ENCODE results near the gene FRA10AC1. TPM values are rescaled to one million over a fixed set of nuclear protein-coding genes. Genes with fewer than 3 reads are reported as not detected.

Gene FRA10AC1
- total RNA-seq, 1 donor from 2014 or later = 17.7 TPM

DNA sequence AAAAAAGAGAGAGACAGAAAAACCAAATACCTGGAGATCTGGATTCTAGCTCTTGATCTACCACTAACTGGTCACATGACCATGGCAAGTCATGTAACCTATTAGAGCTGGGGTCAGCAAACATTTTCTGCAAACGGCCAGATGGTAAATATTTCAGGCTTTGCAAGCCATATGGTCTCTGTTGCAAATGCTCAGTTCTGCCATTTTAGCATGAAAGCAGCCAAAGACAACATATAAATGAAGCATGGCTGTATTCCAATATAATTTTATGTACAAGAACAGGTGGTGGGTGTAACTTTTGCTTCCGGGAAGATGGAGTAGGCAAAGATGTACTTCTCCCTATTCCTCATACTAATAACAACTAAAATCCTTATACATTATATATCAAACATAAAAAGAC lies 6.7 kb downstream of the FRA10AC1 start:
- Mint-ChIP-seq H3K4me1 (ENCODE audit: low read depth, unreplicated experiment) (peaks cover 5% of the 10 kb centered on the region), H3K9me3 (ENCODE audit: unreplicated experiment) (peaks cover 2% of the 10 kb centered on the region)
- no peak for DNase-seq

DNA sequence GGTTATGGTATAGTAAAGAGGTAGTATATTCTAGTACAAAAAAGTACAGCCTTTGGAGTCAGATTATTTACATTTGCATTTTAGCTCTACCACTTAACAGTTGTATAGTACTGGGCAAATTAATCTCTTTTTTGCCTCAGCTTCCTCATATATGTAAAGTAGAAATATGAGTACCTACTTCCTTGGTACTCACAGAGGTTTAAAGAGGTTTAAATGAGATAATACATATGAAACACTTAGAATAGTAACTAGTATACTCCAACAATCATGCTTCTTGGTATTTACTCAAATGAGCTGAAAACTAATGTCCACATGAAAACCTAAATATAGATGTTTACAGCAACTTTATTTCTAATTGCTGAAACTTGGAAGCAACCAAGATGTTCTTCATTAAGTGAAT lies 14.7 kb downstream of the FRA10AC1 start:
- Mint-ChIP-seq H3K27me3 (ENCODE audit: unreplicated experiment) (no peaks in the 10 kb centered on the region), H3K36me3 (ENCODE audit: unreplicated experiment) (no peaks in the 10 kb centered on the region)
- no peak for DNase-seq

More for the DNA sequence above, 6.7 kb downstream of the FRA10AC1 start:
- Mint-ChIP-seq H3K27ac (ENCODE audit: unreplicated experiment) (peak overlapping the region; percentile 68), H3K27me3 (ENCODE audit: unreplicated experiment) (no peaks in the 10 kb centered on the region), H3K4me3 (ENCODE audit: unreplicated experiment) (no peak overlapping the region), H3K36me3 (ENCODE audit: unreplicated experiment) (no peaks in the 10 kb centered on the region)
- TF ChIP-seq, protein P1, sequence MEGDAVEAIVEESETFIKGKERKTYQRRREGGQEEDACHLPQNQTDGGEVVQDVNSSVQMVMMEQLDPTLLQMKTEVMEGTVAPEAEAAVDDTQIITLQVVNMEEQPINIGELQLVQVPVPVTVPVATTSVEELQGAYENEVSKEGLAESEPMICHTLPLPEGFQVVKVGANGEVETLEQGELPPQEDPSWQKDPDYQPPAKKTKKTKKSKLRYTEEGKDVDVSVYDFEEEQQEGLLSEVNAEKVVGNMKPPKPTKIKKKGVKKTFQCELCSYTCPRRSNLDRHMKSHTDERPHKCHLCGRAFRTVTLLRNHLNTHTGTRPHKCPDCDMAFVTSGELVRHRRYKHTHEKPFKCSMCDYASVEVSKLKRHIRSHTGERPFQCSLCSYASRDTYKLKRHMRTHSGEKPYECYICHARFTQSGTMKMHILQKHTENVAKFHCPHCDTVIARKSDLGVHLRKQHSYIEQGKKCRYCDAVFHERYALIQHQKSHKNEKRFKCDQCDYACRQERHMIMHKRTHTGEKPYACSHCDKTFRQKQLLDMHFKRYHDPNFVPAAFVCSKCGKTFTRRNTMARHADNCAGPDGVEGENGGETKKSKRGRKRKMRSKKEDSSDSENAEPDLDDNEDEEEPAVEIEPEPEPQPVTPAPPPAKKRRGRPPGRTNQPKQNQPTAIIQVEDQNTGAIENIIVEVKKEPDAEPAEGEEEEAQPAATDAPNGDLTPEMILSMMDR (IDR thresholded peaks at IDR 0.05; ENCODE audit: partially characterized antibody, unreplicated experiment) = no peak

DNA sequence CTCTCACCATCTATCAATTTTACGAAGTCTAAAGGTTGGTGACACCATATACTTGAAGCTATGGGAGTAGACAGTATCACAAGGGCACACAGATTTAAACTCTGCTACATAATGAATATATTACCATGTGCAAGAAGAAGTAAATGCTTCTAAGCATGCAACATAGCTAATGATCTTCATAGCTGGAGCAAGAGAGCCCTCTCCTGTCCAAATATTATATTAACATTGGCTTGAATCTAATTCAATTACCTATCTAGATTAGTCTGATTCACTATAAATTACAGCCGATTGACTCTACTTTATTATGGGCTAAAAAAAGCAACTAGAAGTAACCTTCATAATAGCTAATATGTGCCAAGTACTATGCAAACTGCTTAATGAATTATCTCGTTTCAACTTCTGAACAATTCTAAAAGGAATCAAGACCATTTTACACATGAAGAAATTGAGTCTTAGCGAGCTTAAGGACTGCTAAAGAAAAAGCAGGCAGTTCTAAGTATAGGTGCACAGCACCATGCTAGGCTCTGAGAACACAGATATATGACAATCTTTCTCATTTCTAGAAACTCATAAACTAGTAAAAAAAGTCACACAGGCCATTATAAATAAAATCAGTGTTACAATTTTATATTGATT lies 21.9 kb downstream of the FRA10AC1 start:
- no peaks in the 10 kb centered on the region for H3K27me3 Mint-ChIP-seq (ENCODE audit: unreplicated experiment)

More for the DNA sequence above, 14.7 kb downstream of the FRA10AC1 start:
- no peaks in the 10 kb centered on the region for H3K4me1 Mint-ChIP-seq (ENCODE audit: low read depth, unreplicated experiment)
- H3K27ac Mint-ChIP-seq (ENCODE audit: unreplicated experiment) = no peak overlapping the region
- TF ChIP-seq, protein P1 (IDR thresholded peaks at IDR 0.05; ENCODE audit: partially characterized antibody, unreplicated experiment) = no peak
- H3K4me3 Mint-ChIP-seq (ENCODE audit: unreplicated experiment) = no peak overlapping the region
- no peaks in the 10 kb centered on the region for H3K9me3 Mint-ChIP-seq (ENCODE audit: unreplicated experiment)

DNA sequence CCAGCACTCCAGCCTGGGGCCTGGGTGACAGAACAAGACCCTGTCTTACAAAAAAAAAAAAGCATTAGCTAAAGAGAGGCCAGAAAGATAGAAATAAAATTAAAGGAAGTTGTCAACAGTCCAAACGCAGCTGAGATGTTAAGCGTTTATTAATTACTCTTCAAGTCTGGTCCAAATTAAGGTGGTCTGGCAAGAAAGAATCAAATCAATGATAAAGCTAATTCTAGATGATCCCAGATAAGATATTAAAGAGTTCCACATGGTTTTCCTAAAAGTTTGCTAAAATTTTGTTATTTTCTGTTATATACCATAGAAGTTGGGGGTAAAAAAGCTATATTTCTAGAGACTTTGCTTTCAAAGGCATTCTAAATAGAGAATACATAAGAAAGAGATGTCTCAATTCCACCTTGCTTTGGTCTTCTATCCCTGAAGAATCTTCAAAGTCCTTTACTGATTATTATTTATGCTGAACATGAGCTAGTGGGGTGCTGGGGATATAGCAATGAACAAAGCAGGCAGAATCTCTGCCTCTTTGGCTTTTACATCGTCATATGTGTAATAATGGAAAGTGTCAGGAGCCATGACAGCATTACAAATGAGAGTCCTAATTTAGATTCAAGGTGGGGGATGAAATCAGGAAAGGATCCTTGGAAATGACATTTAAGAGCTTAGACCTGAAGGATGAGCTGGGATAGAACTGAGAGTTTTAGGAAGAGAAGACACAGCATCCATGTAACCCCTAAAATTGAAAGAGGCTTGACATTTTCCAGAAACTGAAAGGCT lies 23.4 kb downstream of the FRA10AC1 start:
- TF ChIP-seq, protein P1 (IDR thresholded peaks at IDR 0.05; ENCODE audit: partially characterized antibody, unreplicated experiment) = no peak
- no peaks in the 10 kb centered on the region for H3K4me1 Mint-ChIP-seq (ENCODE audit: low read depth, unreplicated experiment)
- H3K27ac Mint-ChIP-seq (ENCODE audit: unreplicated experiment) = no peak overlapping the region
- no peaks in the 10 kb centered on the region for H3K9me3 Mint-ChIP-seq (ENCODE audit: unreplicated experiment)
- no peak for DNase-seq
- no peak overlapping the region for H3K4me3 Mint-ChIP-seq (ENCODE audit: unreplicated experiment)
- no peaks in the 10 kb centered on the region for H3K27me3 Mint-ChIP-seq (ENCODE audit: unreplicated experiment)
- no peaks in the 10 kb centered on the region for H3K36me3 Mint-ChIP-seq (ENCODE audit: unreplicated experiment)

More for the DNA sequence above, 21.9 kb downstream of the FRA10AC1 start:
- TF ChIP-seq, protein P1 (IDR thresholded peaks at IDR 0.05; ENCODE audit: partially characterized antibody, unreplicated experiment) = peak; percentile 22
- DNase-seq = no peak
- no peaks in the 10 kb centered on the region for H3K36me3 Mint-ChIP-seq (ENCODE audit: unreplicated experiment)
- H3K9me3 Mint-ChIP-seq (ENCODE audit: unreplicated experiment) = no peaks in the 10 kb centered on the region
- no peak overlapping the region for H3K27ac Mint-ChIP-seq (ENCODE audit: unreplicated experiment)
- no peak overlapping the region for H3K4me3 Mint-ChIP-seq (ENCODE audit: unreplicated experiment)
- H3K4me1 Mint-ChIP-seq (ENCODE audit: low read depth, unreplicated experiment) = no peaks in the 10 kb centered on the region

DNA sequence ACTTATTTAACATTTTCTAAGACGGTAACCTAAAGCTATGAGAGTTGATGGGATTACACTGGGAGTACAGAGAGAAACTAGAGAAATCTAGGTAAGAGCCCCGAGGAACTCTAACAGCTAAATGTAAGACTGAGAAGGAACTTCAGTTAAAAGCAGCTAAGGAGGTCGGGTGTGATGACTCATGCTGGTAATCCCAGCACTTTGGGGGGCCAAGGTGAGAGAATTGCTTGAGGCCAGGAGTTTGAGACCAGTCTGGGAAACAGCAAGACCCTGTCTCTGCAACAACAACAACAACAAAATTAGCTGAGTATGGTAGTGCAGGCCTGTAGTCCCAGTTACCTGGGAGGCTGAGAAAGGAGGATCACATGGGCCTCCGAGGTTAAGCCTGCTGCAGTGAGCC lies 24.0 kb downstream of the FRA10AC1 start:
- H3K27ac Mint-ChIP-seq (ENCODE audit: unreplicated experiment) = no peak overlapping the region

More for the DNA sequence above, 24.0 kb downstream of the FRA10AC1 start:
- TF ChIP-seq, protein P1 (IDR thresholded peaks at IDR 0.05; ENCODE audit: partially characterized antibody, unreplicated experiment) = no peak
- no peak for DNase-seq
- H3K4me1 Mint-ChIP-seq (ENCODE audit: low read depth, unreplicated experiment) = no peaks in the 10 kb centered on the region
- no peak overlapping the region for H3K4me3 Mint-ChIP-seq (ENCODE audit: unreplicated experiment)
- H3K36me3 Mint-ChIP-seq (ENCODE audit: unreplicated experiment) = no peaks in the 10 kb centered on the region
- no peaks in the 10 kb centered on the region for H3K27me3 Mint-ChIP-seq (ENCODE audit: unreplicated experiment)
- H3K9me3 Mint-ChIP-seq (ENCODE audit: unreplicated experiment) = no peaks in the 10 kb centered on the region
